ENCODE measurements around the gene RNASET2. TPM values are rescaled to one million over a fixed set of nuclear protein-coding genes. Genes with fewer than 3 reads are reported as not detected.

RNASET2 gene
- total and polyA plus RNA-seq, 2 of the 13 experiments (the other 11 are each of a cell fraction or from before 2014, with no cell fraction given) = 44.6 to 597 TPM

DNA sequence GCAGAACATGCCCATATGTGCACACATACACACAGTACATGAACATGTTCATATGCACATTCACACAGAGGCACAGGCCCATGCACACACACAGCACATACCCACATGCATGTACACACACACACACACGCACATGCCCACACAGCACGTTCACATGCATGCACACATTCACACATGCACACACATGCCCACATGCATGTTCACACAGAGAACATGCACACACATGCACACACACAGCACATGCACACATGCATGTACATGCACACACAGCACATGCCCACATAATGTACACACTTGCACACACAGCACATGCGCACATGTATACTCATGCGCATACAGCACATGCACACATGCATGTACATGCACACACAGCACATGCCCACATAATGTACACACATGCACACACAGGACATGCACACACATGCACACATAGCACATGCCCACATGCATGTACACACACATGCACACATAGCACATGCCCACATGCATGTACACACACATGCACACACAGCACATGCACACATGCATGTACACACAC lies 25.9 kb downstream of the RNASET2 start:
- POLR2A ChIA-PET = no interaction called here
- in situ Hi-C loops (cut with HindIII; ENCODE audit: extremely low pct_ligation_motif_present, low pct_unique_long_range_greater_than_20kb) = no loop called here
- FAIRE-seq = peak; percentile 61
- TF ChIP-seq, protein P1, sequence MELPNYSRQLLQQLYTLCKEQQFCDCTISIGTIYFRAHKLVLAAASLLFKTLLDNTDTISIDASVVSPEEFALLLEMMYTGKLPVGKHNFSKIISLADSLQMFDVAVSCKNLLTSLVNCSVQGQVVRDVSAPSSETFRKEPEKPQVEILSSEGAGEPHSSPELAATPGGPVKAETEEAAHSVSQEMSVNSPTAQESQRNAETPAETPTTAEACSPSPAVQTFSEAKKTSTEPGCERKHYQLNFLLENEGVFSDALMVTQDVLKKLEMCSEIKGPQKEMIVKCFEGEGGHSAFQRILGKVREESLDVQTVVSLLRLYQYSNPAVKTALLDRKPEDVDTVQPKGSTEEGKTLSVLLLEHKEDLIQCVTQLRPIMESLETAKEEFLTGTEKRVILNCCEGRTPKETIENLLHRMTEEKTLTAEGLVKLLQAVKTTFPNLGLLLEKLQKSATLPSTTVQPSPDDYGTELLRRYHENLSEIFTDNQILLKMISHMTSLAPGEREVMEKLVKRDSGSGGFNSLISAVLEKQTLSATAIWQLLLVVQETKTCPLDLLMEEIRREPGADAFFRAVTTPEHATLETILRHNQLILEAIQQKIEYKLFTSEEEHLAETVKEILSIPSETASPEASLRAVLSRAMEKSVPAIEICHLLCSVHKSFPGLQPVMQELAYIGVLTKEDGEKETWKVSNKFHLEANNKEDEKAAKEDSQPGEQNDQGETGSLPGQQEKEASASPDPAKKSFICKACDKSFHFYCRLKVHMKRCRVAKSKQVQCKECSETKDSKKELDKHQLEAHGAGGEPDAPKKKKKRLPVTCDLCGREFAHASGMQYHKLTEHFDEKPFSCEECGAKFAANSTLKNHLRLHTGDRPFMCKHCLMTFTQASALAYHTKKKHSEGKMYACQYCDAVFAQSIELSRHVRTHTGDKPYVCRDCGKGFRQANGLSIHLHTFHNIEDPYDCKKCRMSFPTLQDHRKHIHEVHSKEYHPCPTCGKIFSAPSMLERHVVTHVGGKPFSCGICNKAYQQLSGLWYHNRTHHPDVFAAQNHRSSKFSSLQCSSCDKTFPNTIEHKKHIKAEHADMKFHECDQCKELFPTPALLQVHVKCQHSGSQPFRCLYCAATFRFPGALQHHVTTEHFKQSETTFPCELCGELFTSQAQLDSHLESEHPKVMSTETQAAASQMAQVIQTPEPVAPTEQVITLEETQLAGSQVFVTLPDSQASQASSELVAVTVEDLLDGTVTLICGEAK (IDR thresholded peaks at IDR 0.05) = no peak
- TF ChIP-seq, protein P1 (CRISPR knock-in tag; IDR thresholded peaks at IDR 0.05) = no peak
- no peak for TF ChIP-seq PAF1 (CRISPR knock-in tag; IDR thresholded peaks at IDR 0.05)
- no peak for TF ChIP-seq CHD4 (IDR thresholded peaks at IDR 0.05; ENCODE audit: borderline replicate concordance, low read length)
- TF ChIP-seq SSRP1 (CRISPR knock-in tag; IDR thresholded peaks at IDR 0.05) = no peak
- no peak for TF ChIP-seq ZNF224 (CRISPR knock-in tag; IDR thresholded peaks at IDR 0.05)
- no peak for TF ChIP-seq NRL (CRISPR knock-in tag; IDR thresholded peaks at IDR 0.05; ENCODE audit: borderline replicate concordance)
- TF ChIP-seq TERF1 (CRISPR knock-in tag; IDR thresholded peaks at IDR 0.05) = 0 out of 2 replicates have a peak, but pooled peaks have one; percentile 32
- TF ChIP-seq, protein P2, sequence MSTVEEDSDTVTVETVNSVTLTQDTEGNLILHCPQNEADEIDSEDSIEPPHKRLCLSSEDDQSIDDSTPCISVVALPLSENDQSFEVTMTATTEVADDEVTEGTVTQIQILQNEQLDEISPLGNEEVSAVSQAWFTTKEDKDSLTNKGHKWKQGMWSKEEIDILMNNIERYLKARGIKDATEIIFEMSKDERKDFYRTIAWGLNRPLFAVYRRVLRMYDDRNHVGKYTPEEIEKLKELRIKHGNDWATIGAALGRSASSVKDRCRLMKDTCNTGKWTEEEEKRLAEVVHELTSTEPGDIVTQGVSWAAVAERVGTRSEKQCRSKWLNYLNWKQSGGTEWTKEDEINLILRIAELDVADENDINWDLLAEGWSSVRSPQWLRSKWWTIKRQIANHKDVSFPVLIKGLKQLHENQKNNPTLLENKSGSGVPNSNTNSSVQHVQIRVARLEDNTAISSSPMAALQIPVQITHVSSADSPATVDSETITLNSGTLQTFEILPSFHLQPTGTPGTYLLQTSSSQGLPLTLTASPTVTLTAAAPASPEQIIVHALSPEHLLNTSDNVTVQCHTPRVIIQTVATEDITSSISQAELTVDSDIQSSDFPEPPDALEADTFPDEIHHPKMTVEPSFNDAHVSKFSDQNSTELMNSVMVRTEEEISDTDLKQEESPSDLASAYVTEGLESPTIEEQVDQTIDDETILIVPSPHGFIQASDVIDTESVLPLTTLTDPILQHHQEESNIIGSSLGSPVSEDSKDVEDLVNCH (CRISPR knock-in tag; IDR thresholded peaks at IDR 0.05) = no peak
- TF ChIP-seq ZNF547 (CRISPR knock-in tag; IDR thresholded peaks at IDR 0.05) = no peak
- TF ChIP-seq ZNF597 (CRISPR knock-in tag; IDR thresholded peaks at IDR 0.05) = no peak

More for the DNA sequence above, 25.9 kb downstream of the RNASET2 start:
- Histone ChIP-seq H3K4me2 (ENCODE audit: low read depth, low read length) (no peak overlapping the region), H3K27me3 (ENCODE audit: control insufficient read depth in 1 of 2, insufficient read depth in 2 of 2, low read length in 2 of 2) (no peaks in the 10 kb centered on the region), H3K27ac (ENCODE audit: extremely low read length, insufficient read depth, low read length) (no peak overlapping the region), H3K4me3 (replicated peaks in 1 of 3; ENCODE audit: insufficient read depth in 1 of 3, low read depth in 2 of 3, low read length in 3 of 3) (no peak overlapping the region), H3K9me3 (ENCODE audit: low read length) (no peaks in the 10 kb centered on the region), H2AFZ (ENCODE audit: low read length) (no peak overlapping the region), H3K79me2 (ENCODE audit: insufficient read depth, low read length) (peaks cover 6% of the 10 kb centered on the region), H3K4me1 (ENCODE audit: insufficient read depth, low read length) (no peaks in the 10 kb centered on the region), H3K36me3 (replicated peaks in 1 of 2; ENCODE audit: control insufficient read depth in 1 of 2, insufficient read depth in 2 of 2, low read length in 2 of 2) (peaks cover 57 to 87% of the 10 kb centered on the region in 2 experiments), H3K9ac (ENCODE audit: insufficient read depth, low read depth, low read length) (no peak overlapping the region), H4K20me1 (ENCODE audit: insufficient read depth, low read length) (peaks cover 65% of the 10 kb centered on the region)
- no peak for ATAC-seq
- CTCF ChIA-PET (ENCODE audit: low intra/inter-chr PET ratio, low total read pairs) = no interaction called here
- whole genome bisulfite sequencing (ENCODE audit: low lambda C conversion rate) = 95% methylated on average over 4 of the region's 4 CpGs
- no TSS peak for BruUV-seq (replicated peaks)
- intact Hi-C loops (cut with micrococcal nuclease; ENCODE audit: unreplicated experiment) = no loop called here
- DNase-seq (ENCODE audit: low spot score) = no peak

Data from HepG2 (cell line).